WERI-Rb-1 (cell line): ENCODE measurements around the gene MAST3.
A peak's percentile ranks its signal among the peaks of the same experiment; 100 is the strongest.

ENCODE experiments used
- DNase-seq: peaks from one replicate; pipeline ENCODE4 v3.0.0-alpha.2; 2020
- H3K27ac ChIP-seq: fragments of 250-450 bp; sonication (Bioruptor Pico); 2 replicates; pipeline ENCODE4 v1.5.1; 2020; ENCODE audit warnings: mild to moderate bottlenecking, moderate library complexity
- H3K27me3 ChIP-seq: fragments of 250-450 bp; sonication (Bioruptor Pico); 2 replicates; pipeline ENCODE4 v1.5.1; 2021; ENCODE audit warnings: mild to moderate bottlenecking, low read depth, moderate library complexity; ENCODE audit not compliant: insufficient read depth, severe bottlenecking
- H3K36me3 ChIP-seq: fragments of 250-450 bp; sonication (Bioruptor Pico); 2 replicates; pipeline ENCODE4 v1.5.1; 2020; ENCODE audit warnings: mild to moderate bottlenecking, moderate library complexity
- H3K4me3 ChIP-seq: 2 replicates; pipeline ENCODE4 v1.5.1; 2011; ENCODE audit warnings: low read depth, mild to moderate bottlenecking, control low read depth, low read length
- H3K9me3 ChIP-seq: fragments of 250-450 bp; sonication (Bioruptor Pico); 2 replicates; pipeline ENCODE4 v1.5.1; 2021; ENCODE audit warnings: mild to moderate bottlenecking, moderate library complexity; ENCODE audit not compliant: severe bottlenecking
- CTCF ChIP-seq: IDR thresholded peaks from 2 replicates; pipeline ENCODE4 v1.5.1; 2011; ENCODE audit warnings: low read depth, mild to moderate bottlenecking, control low read depth, inconsistent platforms, low read length

The MAST3 gene

GRCh38 chr19:18097993-18098890 lies 664 bp downstream of the MAST3 start:
- Histone ChIP-seq H3K27me3 (no peaks in the 10 kb centered on the region), H3K27ac (no peak overlapping the region), H3K36me3 (no peaks in the 10 kb centered on the region), H3K4me3 (peak overlapping the region; percentile 64), H3K9me3 (peaks cover 8% of the 10 kb centered on the region)
- DNase-seq = no peak
- no peak for TF ChIP-seq CTCF

- no peaks in the 10 kb centered on the region for H3K36me3 ChIP-seq
- no peak overlapping the region for H3K27ac ChIP-seq
- no peak for DNase-seq
- TF ChIP-seq CTCF = no peak
- no peaks in the 10 kb centered on the region for H3K27me3 ChIP-seq
- H3K4me3 ChIP-seq = no peak overlapping the region
- H3K9me3 ChIP-seq = peaks cover 5% of the 10 kb centered on the region
These were observed 1.5 kb downstream of the MAST3 start for GRCh38 chr19:18098891-18099622.

- no peak for DNase-seq
- no peak for TF ChIP-seq CTCF
- Histone ChIP-seq H3K36me3 (no peaks in the 10 kb centered on the region), H3K27me3 (no peaks in the 10 kb centered on the region), H3K4me3 (no peak overlapping the region), H3K27ac (no peak overlapping the region), H3K9me3 (peaks cover 3% of the 10 kb centered on the region)
These were observed 2.0 kb downstream of the MAST3 start for GRCh38 chr19:18099623-18099995.

- Histone ChIP-seq H3K9me3 (peaks cover 3% of the 10 kb centered on the region), H3K27me3 (no peaks in the 10 kb centered on the region), H3K4me3 (no peak overlapping the region), H3K36me3 (no peaks in the 10 kb centered on the region), H3K27ac (no peak overlapping the region)
- TF ChIP-seq CTCF = no peak
- DNase-seq = no peak
These were observed 3.1 kb downstream of the MAST3 start for GRCh38 chr19:18100710-18101109.

- peaks cover 3% of the 10 kb centered on the region for H3K9me3 ChIP-seq
- no peak overlapping the region for H3K27ac ChIP-seq
- TF ChIP-seq CTCF = no peak
- no peak overlapping the region for H3K4me3 ChIP-seq
- DNase-seq = no peak
- no peaks in the 10 kb centered on the region for H3K27me3 ChIP-seq
- no peaks in the 10 kb centered on the region for H3K36me3 ChIP-seq
These were observed 3.7 kb downstream of the MAST3 start for GRCh38 chr19:18101268-18101667.
